ENCODE results near the gene NOC4L.

Gene NOC4L

DNA sequence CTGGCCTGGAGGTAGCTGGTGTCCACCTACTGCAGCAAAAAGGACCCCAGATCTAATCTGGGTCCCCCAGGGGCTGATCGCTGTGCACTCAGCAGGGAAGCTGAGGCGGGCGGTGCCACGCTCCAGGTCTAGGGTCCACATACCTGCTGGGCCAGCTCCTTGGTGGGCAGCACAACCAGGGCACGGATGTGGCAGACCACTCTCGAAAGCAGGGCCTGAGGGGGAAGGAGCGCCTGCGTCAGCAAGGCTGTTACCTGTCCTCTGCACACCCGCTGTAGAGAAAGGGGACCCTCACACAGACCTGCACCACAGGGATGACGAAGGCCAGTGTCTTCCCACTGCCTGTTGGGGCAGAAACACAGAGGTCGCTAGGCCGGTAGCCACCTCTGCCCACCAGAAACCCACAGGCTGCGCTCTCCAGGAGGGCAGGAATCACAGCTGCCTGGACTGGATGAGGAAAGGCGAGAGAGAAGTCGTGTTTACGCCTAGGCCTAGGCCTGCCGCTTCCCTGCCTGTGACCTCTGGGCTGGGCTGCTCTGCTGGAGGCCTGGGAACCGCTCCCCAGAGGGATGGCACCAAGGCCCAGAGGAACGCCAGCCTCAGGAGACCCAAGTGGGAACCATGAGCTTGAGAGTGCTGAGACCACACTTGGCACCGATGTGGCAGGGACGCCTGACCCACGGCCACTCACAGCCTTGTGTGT, 2.1 kb upstream of the NOC4L start:
- no peak for DNase-seq (ENCODE audit: low read depth, low spot score)
- ChIA-PET POLR2A (interaction anchor here (1.5 kb wide), 1 partner anchor 9 kb away, joined by 3 read pairs; no protein-coding TSS in a partner anchor), CTCF (interaction anchor here (1.4 to 2.7 kb wide), 3 partner anchors 10 to 12 kb away, joined by 5 to 8 read pairs (median 7); no protein-coding TSS in a partner anchor)
- H3K4me3 ChIP-seq (ENCODE audit: low read depth, low read length): peak overlapping the region; percentile 3
- TF ChIP-seq CTCF (IDR thresholded peaks at IDR 0.05; ENCODE audit: insufficient read depth, low read length, missing control alignments): no peak

DNA sequence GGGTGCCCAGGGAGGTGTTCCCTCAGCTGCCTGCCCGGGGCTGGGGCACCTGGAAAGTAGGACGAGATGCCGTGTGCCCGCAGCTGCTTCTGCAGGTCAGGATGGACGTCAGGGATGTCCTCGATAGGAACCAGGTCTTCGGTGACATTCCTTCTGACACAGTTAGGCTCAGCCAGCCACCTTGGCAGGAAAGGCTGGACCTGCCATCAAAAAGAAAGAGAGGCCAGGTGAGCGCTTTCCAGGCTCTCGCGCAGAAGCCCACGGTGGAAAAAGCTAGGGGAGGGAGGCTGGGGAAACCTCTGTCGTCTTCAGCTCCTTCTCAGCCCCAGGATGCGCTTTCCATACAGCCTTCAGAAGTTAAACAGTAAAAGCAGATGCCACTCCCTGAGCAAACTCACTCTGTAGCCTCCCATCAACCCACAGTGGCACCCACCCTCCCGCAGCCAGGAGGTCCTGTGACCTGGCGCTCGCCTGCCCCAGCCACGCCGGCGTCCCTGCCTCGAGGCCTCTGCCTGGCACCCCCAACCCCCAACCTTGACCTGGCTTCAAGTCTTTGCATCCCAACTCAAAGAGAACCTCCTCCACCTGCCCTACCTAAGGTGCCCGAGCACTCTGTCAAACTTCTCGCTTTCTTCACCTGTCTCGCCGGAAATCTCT, 1.4 kb upstream of the NOC4L start:
- peak overlapping the region; percentile 88 for H3K4me3 ChIP-seq (ENCODE audit: low read depth, low read length)
- DNase-seq (ENCODE audit: low read depth, low spot score): no peak
- ChIA-PET CTCF (interaction anchor here (1.4 to 2.7 kb wide), 3 partner anchors 9 to 11 kb away, joined by 5 to 8 read pairs (median 7); no protein-coding TSS in a partner anchor), POLR2A (no interaction called here)
- TF ChIP-seq CTCF (IDR thresholded peaks at IDR 0.05; ENCODE audit: insufficient read depth, low read length, missing control alignments): no peak

DNA sequence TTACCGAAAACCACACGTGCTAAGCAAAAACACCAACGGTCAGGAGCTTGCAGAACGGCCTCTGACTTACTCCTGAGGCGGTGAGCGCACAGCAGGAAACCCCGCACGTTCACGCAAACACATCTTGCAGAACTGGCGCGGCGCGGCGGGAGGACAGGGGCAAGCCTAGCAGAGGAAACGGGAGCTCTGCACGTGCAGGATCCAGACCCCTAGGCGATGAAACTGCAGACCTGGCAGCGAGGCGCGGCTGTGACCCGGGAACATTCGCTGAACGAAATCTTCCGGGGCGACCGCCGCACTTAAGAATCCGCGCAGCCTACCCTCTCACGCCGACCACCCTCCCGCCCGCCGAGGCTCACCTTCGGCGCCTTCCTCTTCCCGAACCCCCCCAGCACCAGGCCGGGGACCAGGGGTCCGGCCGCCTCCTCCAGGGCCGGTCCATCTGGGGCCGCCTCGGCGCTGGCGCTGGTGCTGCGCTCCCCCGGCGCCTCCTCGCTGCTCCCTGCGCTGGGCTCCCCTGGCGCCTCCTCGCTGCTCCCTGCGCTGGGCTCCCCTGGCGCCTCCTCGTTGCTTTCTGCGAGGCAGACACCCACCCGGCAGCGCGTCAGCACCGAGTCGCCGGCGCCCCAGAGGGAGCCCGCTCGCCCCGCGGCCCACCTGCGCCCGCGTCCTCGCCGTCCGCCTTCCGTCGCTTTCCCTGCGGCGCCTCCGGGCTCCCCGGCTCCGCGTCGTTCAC, 753 bp upstream of the NOC4L start:
- POLR2A ChIA-PET: no interaction called here
- H3K4me3 ChIP-seq (ENCODE audit: low read depth, low read length): peak overlapping the region; percentile 88
- CTCF ChIA-PET: interaction anchor here (1.4 to 2.7 kb wide), 2 partner anchors 10 to 11 kb away, joined by 5 to 8 read pairs; no protein-coding TSS in a partner anchor
- TF ChIP-seq CTCF (IDR thresholded peaks at IDR 0.05; ENCODE audit: insufficient read depth, low read length, missing control alignments): no peak
- no peak for DNase-seq (ENCODE audit: low read depth, low spot score)

- ChIA-PET CTCF (interaction anchor here (2.3 kb wide), 1 partner anchor 9 kb away, joined by 25 read pairs; no protein-coding TSS in a partner anchor), POLR2A (no interaction called here)
- DNase-seq (ENCODE audit: low read depth, low spot score): no peak
- no peak for TF ChIP-seq CTCF (IDR thresholded peaks at IDR 0.05; ENCODE audit: insufficient read depth, low read length, missing control alignments)
- peak overlapping the region; percentile 88 for H3K4me3 ChIP-seq (ENCODE audit: low read depth, low read length)
Observed at GRCh38 chr12:132144810-132145168, 532 bp downstream of the NOC4L start.

DNA sequence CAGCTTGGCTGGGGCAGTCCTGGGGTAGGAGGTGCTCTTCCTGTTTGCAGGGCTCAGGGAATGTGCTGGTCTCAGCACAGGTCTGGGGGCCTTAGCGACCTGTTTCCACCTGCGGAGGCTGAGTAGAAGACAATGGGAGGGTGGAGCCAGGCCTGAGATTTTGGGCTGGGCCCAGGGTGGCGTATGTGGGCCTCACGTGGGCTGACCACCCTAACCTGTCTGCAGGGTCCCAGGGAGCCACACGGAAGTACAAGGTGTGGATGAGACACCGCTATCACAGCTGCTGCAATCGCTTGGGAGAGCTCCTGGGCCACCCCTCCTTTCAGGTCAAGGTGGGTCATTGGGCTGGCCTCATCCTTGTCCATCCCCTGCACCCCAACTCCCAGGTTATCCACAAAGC, 1.1 kb downstream of the NOC4L start:
- H3K4me3 ChIP-seq (ENCODE audit: low read depth, low read length): peak overlapping the region; percentile 88
- CTCF ChIA-PET: interaction anchor here (2.3 kb wide), 1 partner anchor 8 kb away, joined by 25 read pairs; no protein-coding TSS in a partner anchor
- TF ChIP-seq CTCF (IDR thresholded peaks at IDR 0.05; ENCODE audit: insufficient read depth, low read length, missing control alignments): no peak
- POLR2A ChIA-PET: no interaction called here
- DNase-seq (ENCODE audit: low read depth, low spot score): no peak

DNA sequence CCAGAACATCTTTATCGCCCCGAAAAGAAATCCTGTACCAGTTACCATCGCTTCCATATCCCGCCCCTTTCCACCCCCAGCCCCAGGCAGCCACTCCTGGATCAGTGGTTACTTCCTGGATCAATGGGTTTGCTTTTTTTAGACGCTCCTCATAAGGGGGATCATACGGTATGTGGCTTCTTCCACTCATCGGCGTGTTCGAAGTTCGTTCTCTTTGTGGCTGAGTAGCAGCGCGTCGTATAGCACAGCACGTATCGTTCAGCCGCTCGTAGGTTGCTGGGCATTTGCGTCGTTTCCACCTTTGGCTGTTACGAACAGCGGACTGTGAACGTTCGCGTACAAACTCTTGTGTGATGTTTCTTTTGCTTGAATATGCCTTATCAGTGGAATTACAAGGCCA, 1.8 kb downstream of the NOC4L start:
- H3K4me3 ChIP-seq (ENCODE audit: low read depth, low read length): no peak overlapping the region
- DNase-seq (ENCODE audit: low read depth, low spot score): no peak
- no peak for TF ChIP-seq CTCF (IDR thresholded peaks at IDR 0.05; ENCODE audit: insufficient read depth, low read length, missing control alignments)
- POLR2A ChIA-PET: no interaction called here
- CTCF ChIA-PET: interaction anchor here (2.3 kb wide), 1 partner anchor 7 kb away, joined by 25 read pairs; no protein-coding TSS in a partner anchor
